NCI-H1436 (cell line): ENCODE results near the gene GPR139.

Experiments
- DNase-seq: peaks from one replicate; lab custom pipeline; 2025; lab: John Stamatoyannopoulos, UW

Gene GPR139

GRCh38 chr16:20053336-20053735, 20.4 kb downstream of the GPR139 start:
- DNase-seq = no peak

GRCh38 chr16:20051611-20052010, 22.1 kb downstream of the GPR139 start:
- DNase-seq = no peak

GRCh38 chr16:20051147-20051546, 22.5 kb downstream of the GPR139 start:
- no peak for DNase-seq

GRCh38 chr16:20049831-20050230, 23.9 kb downstream of the GPR139 start:
- DNase-seq = no peak

DNA sequence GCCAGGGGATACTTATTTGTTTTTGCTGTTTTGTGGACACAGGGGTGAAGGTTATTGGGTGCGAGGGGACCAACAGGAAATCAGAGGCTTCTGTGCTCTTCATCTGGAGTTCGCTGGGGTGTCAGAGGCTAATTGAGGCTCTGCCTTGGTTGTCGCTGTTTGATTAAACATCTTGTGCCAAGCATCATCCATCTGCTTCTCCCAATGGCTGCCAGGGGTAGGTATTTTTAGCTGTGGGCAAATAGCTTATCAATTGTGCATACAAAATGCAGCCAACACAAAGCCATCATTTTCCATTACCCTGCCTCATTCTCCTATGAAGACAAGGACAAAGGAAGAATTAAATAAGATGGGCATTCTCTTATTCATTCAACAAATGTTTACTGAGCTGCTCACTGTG, 27.8 kb downstream of the GPR139 start:
- no peak for DNase-seq

DNA sequence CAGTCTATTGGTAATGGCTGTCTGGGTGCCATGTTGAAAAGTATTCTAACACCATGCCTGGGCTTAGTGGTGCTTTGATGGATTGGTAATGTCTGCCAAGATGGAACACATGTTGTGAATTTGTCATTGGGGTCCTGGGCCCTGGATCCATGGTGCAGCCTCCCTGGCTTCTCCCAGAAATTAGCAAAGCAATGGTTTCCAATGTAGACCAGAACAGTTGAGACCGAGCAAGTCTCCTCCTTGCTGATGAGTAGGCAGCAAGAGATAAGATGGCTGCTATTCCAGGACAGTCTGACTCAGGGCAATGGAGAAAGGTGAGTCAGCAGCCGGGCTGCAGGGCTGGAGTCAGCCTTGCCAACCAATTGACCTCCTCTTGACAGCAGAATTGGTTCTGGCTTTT, 30.8 kb downstream of the GPR139 start:
- no peak for DNase-seq

- DNase-seq = no peak
These were observed 31.6 kb downstream of the GPR139 start for GRCh38 chr16:20041924-20042596.

GRCh38 chr16:20040011-20040410, 33.7 kb downstream of the GPR139 start:
- DNase-seq = no peak

DNA sequence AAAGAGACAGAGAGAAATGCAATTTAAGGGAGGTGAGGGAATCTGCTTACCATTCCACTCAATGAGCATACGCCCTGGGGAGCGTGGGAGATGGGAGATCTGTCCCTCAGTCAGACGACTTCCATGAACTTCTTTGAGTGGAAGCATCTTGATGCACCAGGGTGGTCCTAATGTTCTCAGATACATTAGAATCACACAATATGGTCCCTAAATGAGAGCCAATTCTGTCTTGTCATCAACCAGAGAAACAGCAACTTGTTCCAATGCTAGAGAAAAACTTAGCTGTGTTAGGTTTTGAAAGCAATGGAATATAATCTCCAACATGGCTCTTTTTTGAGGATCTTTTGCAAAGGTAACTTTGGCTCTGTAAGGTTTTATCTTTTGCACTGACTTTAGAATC, 44.1 kb downstream of the GPR139 start:
- no peak for DNase-seq

- DNase-seq = no peak
These were observed 47.2 kb downstream of the GPR139 start for GRCh38 chr16:20026361-20027072.

GRCh38 chr16:20023190-20023589, 50.5 kb downstream of the GPR139 start:
- no peak for DNase-seq

DNA sequence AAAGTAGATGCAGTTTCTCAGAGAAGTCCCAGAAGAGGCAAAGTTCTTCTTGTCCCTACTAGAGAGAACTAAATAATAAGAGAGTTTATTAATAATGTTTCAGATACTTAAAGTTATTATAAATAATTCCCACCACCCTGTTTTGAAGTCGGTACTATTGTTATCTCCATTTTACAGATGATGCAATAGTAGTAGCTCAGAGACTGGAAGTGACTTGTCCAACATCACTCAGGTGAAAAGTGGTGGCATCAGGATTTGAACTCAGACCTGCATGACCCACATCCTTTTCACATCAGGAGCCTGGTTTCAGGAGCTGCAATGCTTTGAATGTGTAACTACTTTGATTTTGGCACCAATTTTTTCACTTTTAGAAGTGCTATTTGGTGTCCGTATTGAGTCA, 52.7 kb downstream of the GPR139 start:
- no peak for DNase-seq

DNA sequence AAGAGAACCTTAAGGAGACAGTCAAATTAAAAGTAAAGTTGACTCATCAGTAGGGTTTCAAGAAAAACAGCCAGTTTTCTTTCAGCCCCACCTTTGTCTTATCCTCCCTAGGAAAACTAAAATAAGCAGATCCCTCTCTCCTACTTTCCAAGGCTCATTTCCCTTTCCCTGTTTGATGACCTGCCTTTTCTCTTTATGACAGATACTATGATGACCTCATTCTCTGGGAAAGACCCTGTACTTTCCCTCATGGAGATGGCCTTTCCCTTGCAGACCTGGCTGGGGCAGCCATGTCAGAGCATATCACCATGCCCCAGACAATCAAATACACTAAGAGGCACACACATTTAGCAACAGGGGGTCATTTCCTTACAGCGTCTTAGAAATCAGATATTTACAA, 53.6 kb downstream of the GPR139 start:
- no peak for DNase-seq

GRCh38 chr16:20016234-20016633, 57.5 kb downstream of the GPR139 start:
- no peak for DNase-seq

- DNase-seq = no peak
These were observed 68.8 kb downstream of the GPR139 start for GRCh38 chr16:20004931-20005330.

DNA sequence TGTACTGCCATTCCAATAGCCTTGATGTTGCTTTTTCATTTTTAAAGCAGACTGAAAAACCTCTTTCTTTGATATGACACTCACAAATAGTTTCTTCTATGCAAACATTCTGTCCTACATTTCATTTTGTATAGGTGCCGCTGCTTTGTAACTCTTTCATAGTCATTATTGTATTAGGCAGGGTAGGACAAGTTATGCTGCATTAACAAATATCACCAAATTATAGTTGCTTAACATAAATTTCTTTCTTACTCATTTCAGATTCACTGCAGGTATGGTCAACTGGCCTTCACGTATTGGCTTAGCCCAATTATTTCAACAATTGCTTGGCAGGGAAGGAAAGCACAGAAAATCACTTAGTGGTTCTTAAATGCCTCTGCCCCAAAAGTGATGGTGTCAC, 70.8 kb downstream of the GPR139 start:
- no peak for DNase-seq

- DNase-seq = peak; percentile 4
These were observed 71.6 kb downstream of the GPR139 start for GRCh38 chr16:20001856-20002707.

DNA sequence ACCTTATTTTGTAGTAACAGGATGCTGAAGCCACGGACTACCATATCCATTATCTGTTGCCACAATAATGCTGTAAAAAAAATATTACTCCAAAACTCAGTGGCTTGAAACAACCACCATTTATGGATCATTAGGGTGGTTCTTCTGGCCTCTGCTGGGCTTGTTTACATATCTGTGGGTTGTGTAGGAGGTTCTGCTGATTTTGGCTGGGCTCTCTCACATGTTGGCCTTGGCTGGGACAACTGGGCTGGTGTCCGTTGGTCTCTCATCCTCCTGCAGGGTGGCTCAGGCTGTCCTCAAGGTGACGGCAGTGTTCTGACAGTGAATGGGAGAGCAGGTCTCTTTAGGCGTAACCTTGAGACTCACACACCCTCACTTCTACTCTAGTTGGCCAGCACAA, 76.0 kb downstream of the GPR139 start:
- DNase-seq = no peak

- DNase-seq = no peak
These were observed 76.4 kb downstream of the GPR139 start for GRCh38 chr16:19997264-19997663.

DNA sequence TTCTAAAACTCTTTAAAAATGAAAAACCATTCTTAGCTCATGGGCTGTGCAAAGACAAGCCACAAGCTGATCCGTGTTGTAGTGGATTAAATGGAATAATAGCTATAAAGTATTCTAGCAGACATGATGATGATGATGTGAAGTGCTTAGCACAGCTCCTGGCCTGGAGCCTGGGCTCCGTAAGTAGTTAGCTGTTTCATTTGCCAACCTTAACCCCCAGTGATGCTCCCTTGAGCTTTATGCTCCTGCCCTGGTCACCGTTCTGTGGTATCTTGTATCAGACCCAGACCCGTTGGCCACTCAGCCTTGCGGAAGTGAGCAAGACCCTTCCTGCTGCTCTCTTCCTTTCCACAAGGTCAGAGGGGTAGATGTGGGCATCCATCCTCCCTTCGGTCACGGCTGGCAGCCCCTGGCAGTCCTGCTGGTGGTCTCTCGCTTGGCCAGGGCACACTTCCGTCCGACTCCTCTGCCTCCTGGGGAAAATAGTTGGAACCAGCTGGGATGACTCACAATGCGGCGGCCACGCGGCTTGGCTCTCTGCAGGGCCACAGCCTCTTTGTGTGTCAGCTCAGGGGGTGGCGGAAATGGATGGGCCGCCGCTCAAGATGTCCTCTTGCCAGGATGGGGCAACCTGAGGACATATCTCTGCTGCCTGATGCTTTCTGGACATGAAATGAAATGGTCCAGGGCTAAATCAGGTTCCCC, 79.1 kb downstream of the GPR139 start:
- no peak for DNase-seq

DNA sequence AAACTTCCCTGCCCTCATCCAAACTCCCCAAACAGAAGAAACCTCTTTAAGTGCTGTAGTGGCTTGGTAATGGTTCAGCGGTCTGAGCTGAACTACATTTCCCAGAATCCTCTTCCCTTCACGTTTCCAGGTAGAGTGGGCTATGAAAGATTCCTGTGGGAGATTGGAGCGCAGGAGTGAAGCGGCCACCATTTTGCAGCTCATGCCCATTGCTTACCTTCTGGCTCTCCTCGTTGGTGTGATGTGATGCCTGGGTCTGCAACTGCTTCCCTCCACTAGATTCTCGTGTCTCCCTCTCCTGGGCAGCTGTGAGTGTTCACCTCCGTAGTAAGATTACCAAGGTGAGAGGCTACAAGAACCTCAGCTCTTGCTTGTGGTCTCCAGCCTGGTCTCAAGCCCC, 82.1 kb downstream of the GPR139 start:
- no peak for DNase-seq

DNA sequence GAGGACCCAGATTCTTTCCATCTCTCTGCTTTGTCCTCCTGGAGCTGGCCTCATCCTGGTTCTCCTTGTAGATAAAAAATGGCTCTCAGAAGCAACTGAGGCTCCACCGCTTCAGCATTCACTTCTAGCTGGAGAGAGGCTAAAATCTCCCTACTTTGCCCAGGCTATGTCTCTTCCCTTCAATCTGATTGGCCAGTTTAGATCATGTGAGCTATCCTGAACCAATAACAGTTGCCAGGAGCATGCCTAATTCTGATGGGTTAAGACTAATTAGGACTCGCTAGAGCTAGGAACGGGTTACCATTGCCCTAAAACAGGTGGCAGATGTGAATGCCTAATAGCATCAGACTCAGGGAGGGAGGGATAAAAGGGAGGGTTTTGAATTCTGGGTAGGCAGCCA, 89.6 kb downstream of the GPR139 start:
- no peak for DNase-seq
